Measurements from ENCODE around the gene USP25.

USP25 gene

GRCh38 chr21:15874615-15875014 lies 144.8 kb downstream of the USP25 start:
- DNase-seq, result no peak

- no peak for DNase-seq
These were observed 145.5 kb downstream of the USP25 start for GRCh38 chr21:15875286-15875685.

- no peak for DNase-seq
These were observed 164.1 kb downstream of the USP25 start for GRCh38 chr21:15893902-15894301.

GRCh38 chr21:15894596-15894995 lies 164.8 kb downstream of the USP25 start:
- DNase-seq, result no peak

GRCh38 chr21:15895142-15896106 lies 165.6 kb downstream of the USP25 start:
- DNase-seq, result no peak

- DNase-seq, result no peak
These were observed 166.7 kb downstream of the USP25 start for GRCh38 chr21:15896501-15896900.

- DNase-seq, result no peak
These were observed 174.6 kb downstream of the USP25 start for GRCh38 chr21:15904389-15904788.

GRCh38 chr21:15908187-15908586 lies 178.4 kb downstream of the USP25 start:
- DNase-seq, result no peak

- DNase-seq, result no peak
These were observed 198.4 kb downstream of the USP25 start for GRCh38 chr21:15928196-15928595.

- DNase-seq, result no peak
These were observed 199.1 kb downstream of the USP25 start for GRCh38 chr21:15928686-15929425.

GRCh38 chr21:15929536-15929935 lies 199.8 kb downstream of the USP25 start:
- no peak for DNase-seq

Data from activated CD4-positive, alpha-beta T cell treated with anti-CD3 and anti-CD28 coated beads for 48 hours (primary cell).